Fibroblast of mammary gland (primary cell): ENCODE results near the gene CDC45.

Experiments used
- DNase-seq: peaks from one replicate; pipeline ENCODE4 v3.0.0-alpha.2; 2010; ENCODE audit warnings: low read depth
- H3K4me3 ChIP-seq: 2 replicates; pipeline ENCODE4 v1.5.1; 2011; ENCODE audit warnings: low read depth, mild to moderate bottlenecking, low read length, moderate library complexity; ENCODE audit not compliant: control insufficient read depth
- TF ChIP-seq, protein P1 (sequence below): conservative IDR thresholded peaks from 2 replicates; pipeline ENCODE4 v1.5.1; 2011; ENCODE audit warnings: low read depth, low read length, inconsistent platforms; ENCODE audit not compliant: control insufficient read depth, insufficient read depth

Gene CDC45

DNA sequence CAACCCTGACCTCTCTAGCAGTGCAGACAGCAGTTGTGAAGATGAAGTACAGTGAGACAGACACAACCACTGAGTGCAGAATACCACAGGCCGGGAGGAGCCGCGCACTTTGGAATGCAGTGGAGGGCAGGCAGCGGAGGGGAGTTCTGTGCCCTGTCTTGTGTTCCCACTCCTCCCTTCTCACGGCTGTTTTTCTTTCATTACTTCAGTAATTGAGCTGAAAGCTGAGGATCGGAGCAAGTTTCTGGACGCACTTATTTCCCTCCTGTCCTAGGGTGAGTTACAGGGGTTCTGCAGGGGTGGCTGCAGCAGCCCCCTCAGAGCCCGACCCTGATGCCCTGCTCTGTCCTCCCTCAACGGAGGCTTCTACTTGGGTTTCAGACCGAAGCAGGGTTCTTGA, 38.9 kb downstream of the CDC45 start:
- TF ChIP-seq, protein P1, sequence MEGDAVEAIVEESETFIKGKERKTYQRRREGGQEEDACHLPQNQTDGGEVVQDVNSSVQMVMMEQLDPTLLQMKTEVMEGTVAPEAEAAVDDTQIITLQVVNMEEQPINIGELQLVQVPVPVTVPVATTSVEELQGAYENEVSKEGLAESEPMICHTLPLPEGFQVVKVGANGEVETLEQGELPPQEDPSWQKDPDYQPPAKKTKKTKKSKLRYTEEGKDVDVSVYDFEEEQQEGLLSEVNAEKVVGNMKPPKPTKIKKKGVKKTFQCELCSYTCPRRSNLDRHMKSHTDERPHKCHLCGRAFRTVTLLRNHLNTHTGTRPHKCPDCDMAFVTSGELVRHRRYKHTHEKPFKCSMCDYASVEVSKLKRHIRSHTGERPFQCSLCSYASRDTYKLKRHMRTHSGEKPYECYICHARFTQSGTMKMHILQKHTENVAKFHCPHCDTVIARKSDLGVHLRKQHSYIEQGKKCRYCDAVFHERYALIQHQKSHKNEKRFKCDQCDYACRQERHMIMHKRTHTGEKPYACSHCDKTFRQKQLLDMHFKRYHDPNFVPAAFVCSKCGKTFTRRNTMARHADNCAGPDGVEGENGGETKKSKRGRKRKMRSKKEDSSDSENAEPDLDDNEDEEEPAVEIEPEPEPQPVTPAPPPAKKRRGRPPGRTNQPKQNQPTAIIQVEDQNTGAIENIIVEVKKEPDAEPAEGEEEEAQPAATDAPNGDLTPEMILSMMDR = no peak
- H3K4me3 ChIP-seq = no peak overlapping the region
- no peak for DNase-seq

- TF ChIP-seq, protein P1 = no peak
These were observed 39.6 kb downstream of the CDC45 start for GRCh38 chr22:19519041-19519926.

GRCh38 chr22:19520007-19520406, 40.3 kb downstream of the CDC45 start:
- DNase-seq = no peak
- TF ChIP-seq, protein P1 = no peak

More at GRCh38 chr22:19519041-19519926, 39.6 kb downstream of the CDC45 start:
- no peak overlapping the region for H3K4me3 ChIP-seq
- DNase-seq = no peak

DNA sequence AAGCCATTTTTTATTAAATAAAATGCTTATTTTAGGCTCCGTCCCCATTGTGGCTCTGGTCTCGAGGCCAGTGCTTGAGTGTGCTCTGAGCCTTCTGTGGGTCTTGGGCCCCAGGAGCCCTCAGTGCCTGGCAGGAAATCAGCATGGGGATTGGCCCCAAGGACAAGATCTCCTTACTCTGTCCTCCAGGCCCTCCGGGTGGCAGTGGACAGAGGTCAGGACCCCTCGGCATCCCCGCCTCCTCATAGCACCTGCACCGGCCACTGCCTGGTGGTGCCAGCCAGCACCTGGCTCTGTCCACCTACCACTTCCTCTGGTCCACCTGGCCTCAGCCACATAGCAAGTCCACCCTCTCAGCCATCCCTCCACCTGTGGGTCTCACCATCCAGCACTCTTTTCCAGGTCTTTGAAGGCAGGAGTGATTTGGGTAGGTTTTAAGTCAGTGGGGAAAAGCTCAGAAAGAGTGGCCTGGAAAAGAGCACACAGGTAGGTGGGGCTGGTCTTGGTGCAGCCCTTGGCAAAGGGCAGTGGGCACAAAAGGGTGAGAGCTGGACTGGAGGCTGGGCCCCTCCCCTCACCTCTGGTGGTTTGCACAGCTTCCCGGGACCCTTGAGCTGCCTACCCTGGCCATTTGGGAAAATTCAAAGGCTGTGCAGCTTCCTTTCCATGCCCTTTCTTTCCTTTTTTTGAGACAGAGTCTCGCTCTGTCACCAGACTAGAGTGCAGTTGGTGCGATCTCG, 41.0 kb downstream of the CDC45 start:
- DNase-seq = no peak
- TF ChIP-seq, protein P1 = no peak
- no peak overlapping the region for H3K4me3 ChIP-seq

More at GRCh38 chr22:19520007-19520406, 40.3 kb downstream of the CDC45 start:
- no peak overlapping the region for H3K4me3 ChIP-seq

DNA sequence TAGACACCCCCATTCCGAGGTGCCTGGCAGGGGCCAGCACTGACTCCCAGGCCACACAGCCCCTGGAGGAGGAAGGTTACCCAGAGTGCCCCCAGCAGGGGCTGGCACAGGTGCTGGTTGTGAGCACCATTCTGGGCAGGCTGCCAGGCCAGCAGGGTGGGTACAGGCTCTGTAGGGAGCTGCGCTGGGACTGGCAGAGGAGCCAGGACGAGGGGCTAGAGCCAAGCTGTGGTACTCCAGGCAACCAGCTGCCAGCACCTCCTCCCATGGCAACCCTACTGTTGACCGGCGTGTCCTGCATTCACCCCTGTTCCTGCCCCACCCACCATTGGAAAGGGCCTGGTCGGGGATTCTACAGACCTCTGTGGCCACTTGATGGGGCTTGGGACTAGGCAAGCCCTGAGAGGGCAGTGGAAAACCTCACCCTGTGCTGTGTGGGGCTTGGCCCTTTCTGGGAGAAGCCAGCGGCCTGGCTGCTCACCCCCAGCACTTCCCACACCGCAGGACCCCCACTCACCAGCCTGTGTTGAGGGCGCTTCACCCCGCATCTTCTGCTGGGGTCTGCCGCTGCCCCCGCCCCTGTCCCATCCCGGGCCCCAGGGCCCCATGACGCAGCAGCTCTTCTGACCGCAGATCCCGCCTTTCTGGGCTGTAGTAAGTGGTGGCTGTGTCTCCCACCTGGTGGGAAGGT, 42.6 kb downstream of the CDC45 start:
- TF ChIP-seq, protein P1 = no peak
- no peak for DNase-seq
- no peak overlapping the region for H3K4me3 ChIP-seq

DNA sequence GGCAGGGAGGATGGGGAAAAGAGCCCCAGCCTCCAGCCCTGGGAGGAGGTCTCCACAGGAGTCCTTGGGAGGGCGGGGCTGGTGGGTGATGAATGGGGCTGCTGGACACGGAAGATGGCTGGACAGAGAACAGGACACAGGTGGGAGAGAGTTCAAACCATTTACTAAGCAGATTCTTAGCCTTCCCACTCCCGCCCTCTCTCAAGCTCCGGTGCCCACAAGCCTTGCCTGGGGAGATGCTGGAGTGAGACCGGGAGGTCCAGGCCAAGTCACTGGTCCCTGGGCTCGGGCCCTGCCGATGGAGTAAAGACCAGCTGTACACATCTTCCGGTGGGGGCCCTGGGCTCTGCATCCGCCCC, 43.1 kb downstream of the CDC45 start:
- no peak overlapping the region for H3K4me3 ChIP-seq
- TF ChIP-seq, protein P1 = no peak
- DNase-seq = no peak
